ENCODE measurements around the gene CNN2.

DNA sequence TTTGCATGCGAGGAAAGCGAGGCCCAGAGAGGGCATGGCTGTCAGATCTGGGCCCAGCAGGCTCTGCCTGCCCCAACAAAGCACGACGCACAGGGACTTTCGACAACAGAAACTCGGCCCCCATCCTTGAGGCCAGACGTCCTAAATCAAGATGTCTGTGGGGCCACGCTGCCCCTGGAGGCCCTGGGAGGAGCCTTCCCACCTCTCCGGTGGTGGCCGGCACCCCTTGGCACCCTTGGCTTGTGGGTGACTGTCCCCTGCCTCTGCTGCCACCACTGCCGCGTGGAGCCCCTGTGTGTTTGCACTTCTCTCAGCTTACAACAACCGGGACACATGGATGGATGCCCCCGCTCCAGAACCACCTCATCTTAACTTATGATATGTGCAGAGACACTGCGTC lies 37.9 kb upstream of the CNN2 start:
- TF ChIP-seq, protein P1, sequence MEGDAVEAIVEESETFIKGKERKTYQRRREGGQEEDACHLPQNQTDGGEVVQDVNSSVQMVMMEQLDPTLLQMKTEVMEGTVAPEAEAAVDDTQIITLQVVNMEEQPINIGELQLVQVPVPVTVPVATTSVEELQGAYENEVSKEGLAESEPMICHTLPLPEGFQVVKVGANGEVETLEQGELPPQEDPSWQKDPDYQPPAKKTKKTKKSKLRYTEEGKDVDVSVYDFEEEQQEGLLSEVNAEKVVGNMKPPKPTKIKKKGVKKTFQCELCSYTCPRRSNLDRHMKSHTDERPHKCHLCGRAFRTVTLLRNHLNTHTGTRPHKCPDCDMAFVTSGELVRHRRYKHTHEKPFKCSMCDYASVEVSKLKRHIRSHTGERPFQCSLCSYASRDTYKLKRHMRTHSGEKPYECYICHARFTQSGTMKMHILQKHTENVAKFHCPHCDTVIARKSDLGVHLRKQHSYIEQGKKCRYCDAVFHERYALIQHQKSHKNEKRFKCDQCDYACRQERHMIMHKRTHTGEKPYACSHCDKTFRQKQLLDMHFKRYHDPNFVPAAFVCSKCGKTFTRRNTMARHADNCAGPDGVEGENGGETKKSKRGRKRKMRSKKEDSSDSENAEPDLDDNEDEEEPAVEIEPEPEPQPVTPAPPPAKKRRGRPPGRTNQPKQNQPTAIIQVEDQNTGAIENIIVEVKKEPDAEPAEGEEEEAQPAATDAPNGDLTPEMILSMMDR (IDR thresholded peaks at IDR 0.05): no peak
- no peak for TF ChIP-seq POLR2A (IDR thresholded peaks at IDR 0.05)

Data from vagina (tissue), 2 donors.